Panc1 (cell line): ENCODE results near the gene KNTC1. TPM values are rescaled to one million over a fixed set of nuclear protein-coding genes. Genes with fewer than 3 reads are reported as not detected.

ENCODE experiments used
- ATAC-seq: fragments of 200-7000 bp; cut with Tn5 transposase; 2 replicates; pipeline ENCODE4 v1.9.1; 2020; ENCODE audit warnings: mild to moderate bottlenecking, moderate library complexity
- BruUV-seq: library from RNA; stranded (reverse); fragments of 400-500 nt; replicated peaks from 2 replicates; lab custom pipeline; 2021; lab: Mats Ljungman, UMichigan
- CTCF ChIA-PET: fragments of 300-600 bp; sonication (Branson Sonifier 250); formaldehyde crosslinking; loops from one replicate; lab custom pipeline; 2022; ENCODE audit warnings: antibody characterized with exemption; lab: Charles Lee
- POLR2A ChIA-PET: fragments of 300-600 bp; sonication (Branson Sonifier 250); formaldehyde crosslinking; loops from one replicate; lab custom pipeline; 2022; ENCODE audit warnings: antibody characterized with exemption; lab: Charles Lee
- DNase-seq: peaks from one replicate; pipeline ENCODE4 v3.0.0-alpha.2; 2010; ENCODE audit warnings: low read depth, low spot score
- H3K27ac ChIP-seq: 2 replicates; pipeline ENCODE4 v1.5.1; 2011; ENCODE audit warnings: mild to moderate bottlenecking, low read length, inconsistent platforms
- H3K27me3 ChIP-seq: fragments of 200-500 bp; sonication (Bioruptor generic); 2 replicates; pipeline ENCODE4 v1.6.0; 2014; ENCODE audit warnings: low read length, inconsistent platforms; ENCODE audit not compliant: control insufficient read depth, insufficient read depth
- H3K36me3 ChIP-seq: fragments of 200-500 bp; sonication (Bioruptor generic); 2 replicates; pipeline ENCODE4 v1.5.1; 2014; ENCODE audit warnings: inconsistent platforms, mild to moderate bottlenecking, low read length, moderate library complexity; ENCODE audit not compliant: control insufficient read depth, insufficient read depth
- H3K4me1 ChIP-seq: 2 replicates; pipeline ENCODE4 v1.5.1; 2011; ENCODE audit warnings: inconsistent platforms, mild to moderate bottlenecking, low read length, moderate library complexity; ENCODE audit not compliant: control insufficient read depth, insufficient read depth
- H3K4me3 ChIP-seq, 2 experiments: 2 replicates each; pipeline ENCODE4 v1.5.1; 2011 to 2012; ENCODE audit warnings: low read depth in 2 of 2, low read length in 2 of 2, mild to moderate bottlenecking in 2 of 2, inconsistent platforms in 1 of 2, moderate library complexity in 1 of 2
- H3K9me3 ChIP-seq: fragments of 200-500 bp; sonication (Bioruptor generic); 2 replicates; pipeline ENCODE4 v1.5.1; 2014; ENCODE audit warnings: low read depth, mild to moderate bottlenecking, inconsistent platforms, low read length, moderate library complexity; ENCODE audit not compliant: control insufficient read depth, insufficient read depth
- POLR2AphosphoS5 ChIP-seq: IDR thresholded peaks from 2 replicates; pipeline ENCODE4 v1.6.1; 2012; ENCODE audit warnings: mild to moderate bottlenecking, low read depth, low read length, moderate library complexity
- SIN3A ChIP-seq: IDR thresholded peaks from 2 replicates; pipeline ENCODE4 v1.6.1; 2012; ENCODE audit warnings: low read depth, mild to moderate bottlenecking, low read length, moderate library complexity, borderline replicate concordance; ENCODE audit not compliant: insufficient read depth
- TCF7L2 ChIP-seq: IDR thresholded peaks from 2 replicates; pipeline ENCODE4 v1.6.1; 2011; ENCODE audit warnings: mild to moderate bottlenecking, low read depth, low read length, inconsistent platforms
- in situ Hi-C: cut with HindIII; loops from 2 replicates; pipeline ENCODE4 v1.10.0; 2016; ENCODE audit warnings: low sequenced_read_pairs, low pct_unique_long_range_greater_than_20kb
- intact Hi-C: fragments of 100-400 bp; cut with micrococcal nuclease; formaldehyde crosslinking; loops from one replicate; pipeline ENCODE4 v1.10.0; 2022; ENCODE audit not compliant: unreplicated experiment
- total RNA-seq: library from RNA; stranded (reverse); gene quantifications from one replicate; pipeline ENCODE4 v1.2.1, GENCODE V29; 2021; ENCODE audit not compliant: unreplicated experiment
- TF ChIP-seq, protein P1 (sequence below): fragments of 450-650 bp; IDR thresholded peaks from 2 replicates; pipeline ENCODE4 v1.5.1; 2017; ENCODE audit warnings: mild to moderate bottlenecking
- TF ChIP-seq, protein P2 (sequence below), 2 experiments: IDR thresholded peaks; 2 replicates each; pipeline ENCODE4 v1.6.1; 2011 to 2012; ENCODE audit warnings: low read depth in 2 of 2, control low read depth in 1 of 2, low read length in 1 of 2, mild to moderate bottlenecking in 1 of 2, moderate library complexity in 1 of 2; ENCODE audit not compliant: insufficient read depth in 1 of 2

Gene KNTC1
- total RNA-seq, 1 experiment from 2014 or later: 53.9 TPM

DNA sequence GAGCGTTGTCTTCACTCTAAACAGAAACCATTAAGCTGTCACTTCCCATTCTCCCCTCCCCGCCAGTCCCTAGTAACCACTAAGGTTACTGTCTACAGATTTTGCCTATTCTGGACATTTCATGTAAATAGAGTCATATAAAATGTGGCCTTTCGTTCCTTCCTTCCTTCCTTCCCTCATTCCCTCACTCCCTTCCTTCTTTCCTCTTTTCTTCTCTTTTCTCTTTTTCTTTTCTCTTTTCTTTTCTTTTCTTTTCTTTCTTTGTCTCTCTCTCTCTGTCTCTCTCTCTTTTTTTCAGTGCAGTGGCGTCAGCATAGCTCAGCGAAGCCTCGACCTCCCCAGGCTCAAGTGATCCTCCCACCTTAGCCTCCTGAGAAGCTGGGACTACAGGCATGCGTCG lies 138.3 kb downstream of the KNTC1 start:
- ChIA-PET CTCF (no interaction called here), POLR2A (no interaction called here)
- Histone ChIP-seq H3K36me3 (no peaks in the 10 kb centered on the region), H3K4me1 (no peaks in the 10 kb centered on the region), H3K27ac (no peak overlapping the region), H3K4me3 (no peak overlapping the region), H3K27me3 (no peaks in the 10 kb centered on the region), H3K9me3 (no peaks in the 10 kb centered on the region)
- no TSS peak for BruUV-seq
- DNase-seq: no peak
- intact Hi-C loops (no loop called here), in situ Hi-C loops (no loop called here)
- no peak for ATAC-seq
- TF ChIP-seq, protein P1, sequence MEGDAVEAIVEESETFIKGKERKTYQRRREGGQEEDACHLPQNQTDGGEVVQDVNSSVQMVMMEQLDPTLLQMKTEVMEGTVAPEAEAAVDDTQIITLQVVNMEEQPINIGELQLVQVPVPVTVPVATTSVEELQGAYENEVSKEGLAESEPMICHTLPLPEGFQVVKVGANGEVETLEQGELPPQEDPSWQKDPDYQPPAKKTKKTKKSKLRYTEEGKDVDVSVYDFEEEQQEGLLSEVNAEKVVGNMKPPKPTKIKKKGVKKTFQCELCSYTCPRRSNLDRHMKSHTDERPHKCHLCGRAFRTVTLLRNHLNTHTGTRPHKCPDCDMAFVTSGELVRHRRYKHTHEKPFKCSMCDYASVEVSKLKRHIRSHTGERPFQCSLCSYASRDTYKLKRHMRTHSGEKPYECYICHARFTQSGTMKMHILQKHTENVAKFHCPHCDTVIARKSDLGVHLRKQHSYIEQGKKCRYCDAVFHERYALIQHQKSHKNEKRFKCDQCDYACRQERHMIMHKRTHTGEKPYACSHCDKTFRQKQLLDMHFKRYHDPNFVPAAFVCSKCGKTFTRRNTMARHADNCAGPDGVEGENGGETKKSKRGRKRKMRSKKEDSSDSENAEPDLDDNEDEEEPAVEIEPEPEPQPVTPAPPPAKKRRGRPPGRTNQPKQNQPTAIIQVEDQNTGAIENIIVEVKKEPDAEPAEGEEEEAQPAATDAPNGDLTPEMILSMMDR: no peak
- TF ChIP-seq SIN3A: no peak
- TF ChIP-seq POLR2AphosphoS5: no peak
- no peak for TF ChIP-seq TCF7L2
- TF ChIP-seq, protein P2, sequence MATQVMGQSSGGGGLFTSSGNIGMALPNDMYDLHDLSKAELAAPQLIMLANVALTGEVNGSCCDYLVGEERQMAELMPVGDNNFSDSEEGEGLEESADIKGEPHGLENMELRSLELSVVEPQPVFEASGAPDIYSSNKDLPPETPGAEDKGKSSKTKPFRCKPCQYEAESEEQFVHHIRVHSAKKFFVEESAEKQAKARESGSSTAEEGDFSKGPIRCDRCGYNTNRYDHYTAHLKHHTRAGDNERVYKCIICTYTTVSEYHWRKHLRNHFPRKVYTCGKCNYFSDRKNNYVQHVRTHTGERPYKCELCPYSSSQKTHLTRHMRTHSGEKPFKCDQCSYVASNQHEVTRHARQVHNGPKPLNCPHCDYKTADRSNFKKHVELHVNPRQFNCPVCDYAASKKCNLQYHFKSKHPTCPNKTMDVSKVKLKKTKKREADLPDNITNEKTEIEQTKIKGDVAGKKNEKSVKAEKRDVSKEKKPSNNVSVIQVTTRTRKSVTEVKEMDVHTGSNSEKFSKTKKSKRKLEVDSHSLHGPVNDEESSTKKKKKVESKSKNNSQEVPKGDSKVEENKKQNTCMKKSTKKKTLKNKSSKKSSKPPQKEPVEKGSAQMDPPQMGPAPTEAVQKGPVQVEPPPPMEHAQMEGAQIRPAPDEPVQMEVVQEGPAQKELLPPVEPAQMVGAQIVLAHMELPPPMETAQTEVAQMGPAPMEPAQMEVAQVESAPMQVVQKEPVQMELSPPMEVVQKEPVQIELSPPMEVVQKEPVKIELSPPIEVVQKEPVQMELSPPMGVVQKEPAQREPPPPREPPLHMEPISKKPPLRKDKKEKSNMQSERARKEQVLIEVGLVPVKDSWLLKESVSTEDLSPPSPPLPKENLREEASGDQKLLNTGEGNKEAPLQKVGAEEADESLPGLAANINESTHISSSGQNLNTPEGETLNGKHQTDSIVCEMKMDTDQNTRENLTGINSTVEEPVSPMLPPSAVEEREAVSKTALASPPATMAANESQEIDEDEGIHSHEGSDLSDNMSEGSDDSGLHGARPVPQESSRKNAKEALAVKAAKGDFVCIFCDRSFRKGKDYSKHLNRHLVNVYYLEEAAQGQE (IDR thresholded peaks at IDR 0.05; ENCODE audit: insufficient read depth in 1 of 2, low read depth in 2 of 2, low read length in 1 of 2): no peak

DNA sequence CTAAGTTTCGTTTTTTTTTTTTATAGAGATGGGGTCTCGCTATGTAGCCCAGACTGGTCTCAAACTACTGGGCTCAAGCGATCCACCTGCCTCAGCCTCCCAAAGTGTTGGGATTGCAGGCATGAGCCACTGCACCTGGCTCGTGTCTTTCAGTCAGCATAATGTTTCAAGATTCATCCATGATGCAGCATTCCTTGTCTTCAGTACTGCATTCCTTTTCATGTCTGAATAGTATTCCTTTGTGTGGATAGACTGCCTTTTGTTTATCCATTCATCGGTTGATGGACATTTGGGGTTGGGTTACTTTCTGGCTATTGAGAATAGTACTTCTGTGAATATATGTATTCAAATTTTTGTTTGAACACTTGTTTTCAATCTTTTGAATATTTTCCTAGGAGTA lies 138.7 kb downstream of the KNTC1 start:
- Histone ChIP-seq H3K27ac (no peak overlapping the region), H3K4me3 (no peak overlapping the region), H3K9me3 (no peaks in the 10 kb centered on the region), H3K4me1 (no peaks in the 10 kb centered on the region), H3K36me3 (no peaks in the 10 kb centered on the region), H3K27me3 (no peaks in the 10 kb centered on the region)
- DNase-seq (no peak), ATAC-seq (no peak)
- CTCF ChIA-PET: no interaction called here
- BruUV-seq: no TSS peak
- POLR2A ChIA-PET: no interaction called here
- in situ Hi-C loops (no loop called here), intact Hi-C loops (no loop called here)
- TF ChIP-seq, protein P1: no peak
- TF ChIP-seq POLR2AphosphoS5: no peak
- TF ChIP-seq, protein P2 (IDR thresholded peaks at IDR 0.05; ENCODE audit: insufficient read depth in 1 of 2, low read depth in 2 of 2, low read length in 1 of 2): no peak
- no peak for TF ChIP-seq SIN3A
- no peak for TF ChIP-seq TCF7L2
